Measurements from ENCODE around the gene DCD.
"Not testable (repeated sequence)": the region's sequence is repeated elsewhere in the genome, so short reads cannot be mapped to it uniquely, and the experiment has no call there.

The DCD gene

GRCh38 chr12:54648265-54648664, at the start of gene DCD:
Gene DCD, minus strand, starts transcription at chr12:54648365. Its CDS starts 62 bp downstream, at chr12:54648303.
- no peak for DNase-seq

- DNase-seq, result no peak
These were observed 49.7 kb upstream of the DCD start for GRCh38 chr12:54697851-54698250.

DNA sequence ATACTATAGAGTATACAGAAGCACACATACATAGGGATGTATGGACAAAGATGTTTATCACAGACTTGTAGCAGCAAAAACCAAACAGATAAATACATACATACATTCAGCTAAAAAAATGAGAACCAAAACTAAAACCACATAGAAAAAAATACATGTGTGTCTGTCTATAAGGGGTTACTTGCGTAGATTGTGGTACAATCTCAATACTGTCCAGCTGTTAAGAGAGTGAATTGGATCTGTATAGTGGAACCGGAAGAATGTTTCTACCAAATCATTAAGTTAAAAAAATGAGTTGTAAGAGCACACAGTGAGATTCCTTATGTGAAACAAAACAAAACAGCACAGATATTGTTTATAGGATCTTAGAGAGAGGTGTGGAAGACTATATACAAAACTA, 44.2 kb upstream of the DCD start:
- no peak for DNase-seq

- DNase-seq, result no peak
These were observed 41.8 kb upstream of the DCD start for GRCh38 chr12:54689984-54690383.

DNA sequence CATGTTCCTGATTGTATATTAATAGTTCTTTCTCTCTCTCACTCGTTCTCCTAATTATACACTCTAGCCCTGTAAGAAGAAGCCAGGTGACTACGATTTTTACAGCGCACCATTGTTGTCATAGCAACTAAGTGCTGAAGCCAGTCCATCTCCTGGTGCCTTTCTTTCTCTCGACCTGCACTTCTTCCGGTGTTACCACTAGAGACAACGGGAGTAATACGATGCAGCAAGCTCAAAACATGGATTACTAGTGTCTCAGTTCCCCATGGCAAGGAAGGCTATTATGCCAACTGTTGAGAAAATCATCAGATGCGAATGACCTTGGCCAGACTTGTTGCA, 40.8 kb upstream of the DCD start:
- DNase-seq, result no peak

GRCh38 chr12:54688309-54689033, 40.3 kb upstream of the DCD start:
- no peak for DNase-seq

DNA sequence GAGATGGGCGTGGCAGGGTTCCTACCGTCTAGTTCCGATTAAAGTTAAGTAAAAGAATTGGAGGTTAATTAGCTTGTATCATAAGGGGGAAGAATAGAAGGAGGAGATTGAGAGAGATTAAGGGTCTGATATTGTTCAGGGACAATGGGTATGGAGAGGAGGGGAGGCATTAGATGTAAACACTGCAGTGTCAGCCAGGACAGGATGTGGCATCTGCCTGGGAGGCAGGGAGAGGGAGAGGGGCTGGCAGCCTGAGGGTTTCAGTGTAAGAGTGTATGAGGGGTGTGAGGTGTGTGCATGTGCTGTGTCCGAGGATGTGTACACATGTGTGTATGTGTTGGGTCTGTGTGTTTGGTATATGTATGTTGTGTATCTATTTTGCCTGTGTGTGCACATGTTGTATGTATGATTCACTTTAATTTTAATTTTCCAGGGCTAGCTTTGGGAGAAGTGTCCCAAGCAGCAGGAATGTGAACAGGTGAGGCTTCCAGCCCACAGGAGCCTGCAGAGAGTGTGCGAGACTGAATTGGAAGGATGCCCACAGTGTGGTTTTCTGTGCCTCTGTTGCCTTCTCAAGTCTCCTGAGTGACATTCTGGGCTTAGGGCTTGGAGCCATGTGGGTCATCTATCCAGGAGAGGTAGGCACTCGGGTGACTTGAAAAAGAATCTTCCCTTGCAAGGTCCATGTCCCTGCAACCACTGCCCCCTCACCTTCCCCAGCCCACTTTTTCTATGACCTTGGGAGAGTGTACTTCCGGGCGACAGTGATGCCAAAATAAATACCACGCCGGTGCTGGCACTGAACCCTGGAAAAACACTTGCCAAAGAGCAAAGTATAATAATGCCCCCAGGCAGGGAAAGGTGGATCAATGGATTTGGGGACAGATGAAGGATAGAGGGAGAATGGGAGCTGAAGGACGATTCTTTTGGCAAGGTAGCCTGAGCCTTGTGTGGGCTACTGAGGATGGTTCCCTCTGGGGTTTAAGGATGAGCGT, 36.8 kb upstream of the DCD start:
- no peak for DNase-seq

DNA sequence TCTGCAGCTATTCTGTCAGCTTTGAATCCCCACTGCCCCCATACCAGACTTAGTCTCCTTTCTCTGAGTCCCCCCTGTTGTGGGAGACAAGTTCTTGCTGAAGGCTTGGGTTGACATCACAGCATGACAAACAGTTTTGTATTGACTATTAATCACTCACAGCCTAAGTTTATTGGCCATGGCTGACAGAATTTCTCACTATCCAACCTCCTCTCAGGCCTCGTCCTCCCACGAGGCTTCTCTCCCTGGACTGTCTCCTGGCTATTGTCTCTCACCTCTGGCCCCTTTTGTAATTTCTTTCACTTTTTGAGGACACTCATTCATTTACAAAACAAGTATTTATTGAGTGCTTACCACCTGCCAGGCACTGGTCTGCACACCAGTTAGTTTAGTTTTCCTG, 35.2 kb upstream of the DCD start:
- DNase-seq, result no peak

DNA sequence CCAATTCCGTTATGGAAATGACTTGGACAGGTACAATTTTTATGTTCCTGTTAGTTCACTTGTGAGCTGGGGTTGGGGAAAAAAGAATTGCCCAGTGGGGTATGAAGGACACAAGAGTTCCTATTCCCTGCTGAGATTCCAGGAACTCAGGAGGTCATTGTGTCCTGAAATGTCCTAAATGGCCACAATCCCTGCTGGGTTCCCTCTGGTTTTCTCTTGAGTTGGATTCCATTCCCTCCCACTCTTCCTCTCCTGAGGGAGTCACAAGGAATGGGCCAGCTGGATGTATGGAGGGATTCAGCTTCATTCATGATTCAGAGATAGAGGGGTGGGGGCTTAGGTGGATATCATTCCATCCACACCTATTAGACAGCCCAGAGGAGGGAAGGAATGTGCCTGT, 34.5 kb upstream of the DCD start:
- no peak for DNase-seq

GRCh38 chr12:54680374-54680773, 32.2 kb upstream of the DCD start:
- no peak for DNase-seq

GRCh38 chr12:54678131-54678530, 30.0 kb upstream of the DCD start:
- DNase-seq, result no peak

DNA sequence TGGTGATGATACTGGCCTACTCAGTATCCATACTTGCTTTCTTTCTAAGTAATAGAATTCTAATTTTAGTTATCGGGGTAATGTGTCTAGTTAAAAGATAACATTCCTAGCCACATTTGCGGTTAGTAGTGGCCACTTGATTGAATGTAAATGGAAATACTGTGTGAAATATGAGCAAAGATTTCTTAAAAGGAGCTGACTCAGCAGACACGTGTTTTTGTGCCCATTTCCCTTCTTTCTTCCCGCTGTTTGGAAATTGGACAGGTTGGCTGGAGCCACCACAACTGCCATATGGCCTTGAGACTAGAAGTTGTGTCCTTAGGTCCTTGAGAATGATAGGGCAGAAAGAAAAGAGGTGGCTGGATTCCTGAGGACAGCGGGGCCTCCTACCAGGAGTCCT, 19.8 kb upstream of the DCD start:
- DNase-seq, result no peak

- no peak for DNase-seq
These were observed 17.8 kb upstream of the DCD start for GRCh38 chr12:54666008-54666407.

DNA sequence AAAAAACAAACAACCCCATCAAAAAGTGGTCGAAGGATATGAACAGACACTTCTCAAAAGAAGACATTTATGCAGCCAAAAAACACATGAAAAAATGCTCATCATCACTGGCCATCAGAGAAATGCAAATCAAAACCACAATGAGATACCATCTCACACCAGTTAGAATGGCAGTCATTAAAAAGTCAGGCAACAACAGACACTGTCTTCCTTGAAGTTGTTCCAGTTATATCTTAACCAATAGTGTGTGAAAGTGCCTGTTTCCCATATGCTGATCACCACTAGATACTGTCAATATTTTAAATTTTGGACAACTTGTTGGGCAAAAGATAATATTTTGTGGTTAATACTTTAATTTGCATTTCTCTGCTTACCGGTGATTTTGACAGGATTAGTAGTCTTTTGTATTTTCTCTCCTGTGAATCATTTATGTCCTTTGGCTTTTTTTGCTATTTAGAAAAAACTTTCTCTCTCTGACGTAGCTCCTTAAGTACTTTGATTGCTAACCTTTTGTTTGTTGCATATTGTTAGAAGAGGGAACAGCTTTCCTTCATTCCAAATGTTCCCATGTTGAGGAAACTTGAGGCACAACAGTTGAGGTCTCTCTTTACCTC, 17.0 kb upstream of the DCD start:
- DNase-seq, result not testable (repeated sequence)

DNA sequence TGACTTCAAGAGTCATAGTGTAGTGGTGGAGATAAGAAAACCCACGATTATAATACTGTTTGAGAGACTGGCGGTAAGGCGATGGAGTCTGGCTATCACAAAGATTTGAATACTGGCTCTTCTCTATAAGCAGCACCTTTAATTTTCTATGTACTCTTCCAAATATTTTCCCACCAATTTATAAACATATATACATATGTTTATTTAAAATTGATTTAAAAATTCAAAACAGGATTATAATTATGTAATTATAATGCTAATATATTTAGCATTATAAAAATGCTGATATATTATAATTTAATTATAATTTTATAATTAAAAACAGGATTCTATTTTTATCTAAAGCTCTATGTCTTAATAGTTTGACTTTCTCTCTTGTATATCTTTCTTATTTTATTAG, 15.4 kb upstream of the DCD start:
- DNase-seq, result no peak

GRCh38 chr12:54662026-54662425, 13.9 kb upstream of the DCD start:
- DNase-seq, result no peak

- no peak for DNase-seq
These were observed 12.9 kb upstream of the DCD start for GRCh38 chr12:54661048-54661447.

DNA sequence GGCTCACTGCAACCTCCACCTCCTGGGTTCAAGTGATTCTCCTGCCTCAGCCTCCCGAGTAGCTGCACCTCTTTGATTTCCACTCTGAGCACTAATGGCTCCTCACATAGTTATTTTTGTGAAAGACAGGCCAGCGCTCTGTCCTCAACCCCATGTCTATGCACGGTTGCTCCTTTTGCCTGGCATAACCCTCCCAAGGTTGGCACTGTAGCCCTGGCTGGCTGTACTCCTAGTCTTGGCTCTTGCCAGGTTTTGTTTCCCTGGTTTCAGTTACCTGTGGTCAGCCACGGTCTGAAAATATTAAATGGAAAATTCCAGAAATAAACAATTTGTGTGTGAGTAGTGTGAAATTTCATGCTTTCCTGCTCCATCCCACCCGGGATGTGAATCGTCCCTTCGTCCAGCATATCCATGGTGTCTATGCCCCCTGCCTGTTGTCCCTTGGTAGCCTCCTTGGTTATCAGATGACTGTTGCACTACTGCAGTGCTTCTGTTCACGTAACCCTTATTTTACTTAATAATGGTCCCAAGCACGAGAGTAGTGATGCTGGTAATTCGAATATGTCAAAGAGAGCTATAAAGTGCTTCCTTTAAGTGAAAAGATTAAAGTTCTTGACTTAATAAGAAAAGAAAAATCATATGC, 12.3 kb upstream of the DCD start:
- no peak for DNase-seq

DNA sequence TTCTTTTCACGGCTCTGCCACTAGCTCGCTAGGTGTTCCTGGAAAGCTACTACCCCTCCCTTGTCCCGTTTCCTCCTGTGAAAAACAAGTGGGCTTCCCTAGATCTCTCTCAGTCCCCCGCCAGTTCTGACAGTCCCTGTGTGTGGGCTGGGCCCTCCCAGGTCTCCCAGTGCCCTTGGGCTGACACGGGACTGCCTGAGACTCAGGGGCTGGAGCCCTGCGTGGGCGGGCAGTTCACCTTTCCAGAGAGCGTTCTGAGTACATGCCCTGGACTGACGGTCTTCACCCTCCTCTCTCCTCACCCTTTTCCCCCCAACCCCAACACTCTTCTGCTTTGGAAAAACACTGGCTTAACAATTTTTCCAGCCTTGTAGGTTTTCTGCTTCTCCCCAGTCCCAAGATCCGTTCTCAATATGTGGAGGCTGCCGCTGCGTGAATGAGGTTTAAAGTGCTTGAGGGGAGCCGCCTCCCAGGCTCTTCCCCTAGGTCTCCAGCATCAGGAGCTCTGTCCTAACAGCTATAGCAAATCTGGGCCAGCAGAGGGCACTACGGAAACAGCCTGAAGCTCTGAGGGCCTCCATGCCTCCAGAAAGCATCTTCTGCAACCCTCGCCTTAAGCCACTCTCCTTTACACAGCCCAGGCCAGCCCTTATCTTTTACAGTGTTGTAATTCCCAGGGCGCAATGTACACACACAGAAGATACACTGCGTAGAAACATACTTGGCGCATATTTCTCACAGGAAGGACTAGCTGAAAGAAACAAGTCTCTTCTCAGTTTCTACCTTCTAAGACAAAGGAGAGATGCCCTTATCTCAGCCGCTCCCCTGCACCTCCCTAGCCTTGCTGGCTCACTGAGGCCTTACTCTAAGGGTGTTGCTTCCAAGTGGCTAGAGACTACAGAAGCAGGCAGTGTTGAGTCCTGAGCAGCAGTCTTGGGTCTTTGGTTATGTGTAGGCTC, 10.4 kb upstream of the DCD start:
- DNase-seq, result peak; percentile 24

DNA sequence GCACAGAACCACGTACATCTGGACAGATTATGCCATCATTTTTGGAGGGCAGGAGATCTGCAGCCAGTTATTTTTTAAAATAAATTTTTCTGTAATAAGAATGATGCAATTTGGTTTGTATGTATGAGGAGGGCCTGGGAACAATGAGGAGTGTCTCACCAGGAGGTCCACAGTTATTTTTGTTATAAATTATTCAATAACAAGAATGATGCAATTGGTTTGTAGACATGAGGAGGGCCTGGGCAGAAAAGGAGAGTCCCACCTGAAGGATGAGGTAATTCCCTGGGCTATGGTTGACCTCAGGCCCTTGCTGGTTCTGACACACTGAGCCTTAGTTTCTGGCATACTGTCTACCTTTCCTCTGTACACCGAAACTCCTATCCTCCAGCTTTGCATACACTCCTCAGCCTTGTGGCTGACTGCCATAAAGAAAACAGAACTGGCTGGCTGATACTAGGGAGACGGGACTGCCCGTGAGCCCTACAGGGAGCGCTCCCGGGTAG, 9.0 kb upstream of the DCD start:
- no peak for DNase-seq

DNA sequence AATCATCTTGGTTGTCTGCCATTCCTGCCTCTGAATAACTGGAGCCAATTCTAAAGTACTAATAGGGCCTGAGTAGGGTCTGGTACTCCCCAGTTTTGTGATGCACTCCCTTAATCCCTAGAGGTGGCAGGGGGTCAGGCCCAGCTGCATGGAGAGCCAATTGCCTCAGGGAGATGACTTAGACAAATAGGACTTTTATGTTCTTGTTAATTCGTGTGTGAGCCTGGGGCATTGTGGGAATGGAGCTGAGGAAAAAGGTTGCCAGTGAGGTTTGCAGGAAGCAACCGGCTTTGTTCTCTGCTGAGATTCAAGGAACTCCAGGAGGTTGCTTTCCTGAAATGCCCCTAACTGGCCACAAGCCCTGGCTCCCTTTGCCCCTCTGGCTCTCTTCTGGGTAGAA, 6.8 kb upstream of the DCD start:
- DNase-seq, result no peak

GRCh38 chr12:54653025-54653424, 4.9 kb upstream of the DCD start:
- no peak for DNase-seq

All from activated gamma-delta T cell treated with Interleukin-2 at 50 U/mL for 16 hours (primary cell).